Ectodermal cell (in vitro differentiated cells): ENCODE measurements around the gene SPTBN1.

Experiments used
- H3K27ac ChIP-seq: 2 replicates; pipeline ENCODE4 v1.7.0; 2013; ENCODE audit warnings: mild to moderate bottlenecking, low read depth, low read length; ENCODE audit not compliant: insufficient read depth, poor library complexity, severe bottlenecking
- H3K27me3 ChIP-seq: 2 replicates; pipeline ENCODE4 v1.7.0; 2013; ENCODE audit warnings: mild to moderate bottlenecking, low read length; ENCODE audit not compliant: insufficient read depth, control insufficient read depth, poor library complexity, severe bottlenecking
- H3K36me3 ChIP-seq: one replicate; pipeline ENCODE4 v1.7.0; 2013; ENCODE audit warnings: low read length; ENCODE audit not compliant: control insufficient read depth, insufficient read depth
- H3K4me1 ChIP-seq: one replicate; pipeline ENCODE4 v1.7.0; 2013; ENCODE audit warnings: low read length; ENCODE audit not compliant: control insufficient read depth, insufficient read depth
- H3K4me3 ChIP-seq: 2 replicates; pipeline ENCODE4 v1.7.0; 2013; ENCODE audit warnings: low read depth, low read length, control low read depth; ENCODE audit not compliant: insufficient read depth
- H3K9me3 ChIP-seq: 2 replicates; pipeline ENCODE4 v1.7.0; 2013; ENCODE audit warnings: mild to moderate bottlenecking, low read length, moderate library complexity; ENCODE audit not compliant: control insufficient read depth
- WGBS, 2 experiments: methylation state at CpG; one replicate each; pipeline ENCODE4 v1.1.7; 2013; ENCODE audit warnings: missing lambda C conversion rate in 2 of 2; 5-methylcytosine and 5-hydroxymethylcytosine counted together

Gene SPTBN1

GRCh38 chr2:54549430-54549829, 93.3 kb downstream of the SPTBN1 start:
- Histone ChIP-seq H3K27me3 (no peaks in the 10 kb centered on the region), H3K4me3 (no peak overlapping the region), H3K9me3 (no peaks in the 10 kb centered on the region), H3K36me3 (no peaks in the 10 kb centered on the region), H3K27ac (no peak overlapping the region), H3K4me1 (no peaks in the 10 kb centered on the region)
- 92% methylated on average over 3 of the region's 3 CpGs for WGBS, 2 experiments

GRCh38 chr2:54549917-54550518, 93.9 kb downstream of the SPTBN1 start:
- H3K9me3 ChIP-seq: no peaks in the 10 kb centered on the region
- H3K36me3 ChIP-seq: no peaks in the 10 kb centered on the region
- H3K27me3 ChIP-seq: no peaks in the 10 kb centered on the region
- H3K4me3 ChIP-seq: no peak overlapping the region
- 94 to 95% methylated on average over 4 of the region's 4 CpGs for WGBS, 2 experiments
- H3K4me1 ChIP-seq: no peaks in the 10 kb centered on the region
- H3K27ac ChIP-seq: no peak overlapping the region

GRCh38 chr2:54550547-54550946, 94.4 kb downstream of the SPTBN1 start:
- Histone ChIP-seq H3K27ac (no peak overlapping the region), H3K36me3 (no peaks in the 10 kb centered on the region), H3K4me1 (no peaks in the 10 kb centered on the region), H3K4me3 (no peak overlapping the region), H3K9me3 (no peaks in the 10 kb centered on the region), H3K27me3 (no peaks in the 10 kb centered on the region)
- WGBS, 2 experiments: 62 to 72% methylated on average over 2 of the region's 3 CpGs

GRCh38 chr2:54551123-54551756, 95.1 kb downstream of the SPTBN1 start:
- Histone ChIP-seq H3K4me3 (no peak overlapping the region), H3K9me3 (no peaks in the 10 kb centered on the region), H3K36me3 (no peaks in the 10 kb centered on the region), H3K27me3 (no peaks in the 10 kb centered on the region), H3K4me1 (no peaks in the 10 kb centered on the region), H3K27ac (no peak overlapping the region)
- WGBS, 2 experiments: 61 to 68% methylated on average over 4 of the region's 4 CpGs

- WGBS, 2 experiments: 92 to 97% methylated on average over 2 of the region's 2 CpGs
- no peaks in the 10 kb centered on the region for H3K27me3 ChIP-seq
- no peak overlapping the region for H3K4me3 ChIP-seq
- H3K36me3 ChIP-seq: no peaks in the 10 kb centered on the region
- H3K9me3 ChIP-seq: no peaks in the 10 kb centered on the region
- H3K4me1 ChIP-seq: peaks cover 6% of the 10 kb centered on the region
- H3K27ac ChIP-seq: no peak overlapping the region
Measured at GRCh38 chr2:54553075-54553474, 96.9 kb downstream of the SPTBN1 start.

- 93 to 94% methylated on average over 1 of the region's 1 CpG for WGBS, 2 experiments
- H3K27ac ChIP-seq: no peak overlapping the region
- H3K4me3 ChIP-seq: no peak overlapping the region
Measured at GRCh38 chr2:54553775-54554174, 97.6 kb downstream of the SPTBN1 start.

GRCh38 chr2:54555318-54555837, 99.3 kb downstream of the SPTBN1 start:
- Histone ChIP-seq H3K36me3 (no peaks in the 10 kb centered on the region), H3K4me3 (no peak overlapping the region), H3K9me3 (no peaks in the 10 kb centered on the region), H3K27ac (no peak overlapping the region), H3K4me1 (peaks cover 6% of the 10 kb centered on the region), H3K27me3 (no peaks in the 10 kb centered on the region)
- 90 to 91% methylated on average over 3 of the region's 3 CpGs for WGBS, 2 experiments

More at GRCh38 chr2:54553775-54554174, 97.6 kb downstream of the SPTBN1 start:
- peaks cover 6% of the 10 kb centered on the region for H3K4me1 ChIP-seq
- H3K9me3 ChIP-seq: no peaks in the 10 kb centered on the region
- no peaks in the 10 kb centered on the region for H3K36me3 ChIP-seq
- H3K27me3 ChIP-seq: no peaks in the 10 kb centered on the region

- Histone ChIP-seq H3K9me3 (no peaks in the 10 kb centered on the region), H3K27ac (no peak overlapping the region), H3K27me3 (no peaks in the 10 kb centered on the region), H3K4me1 (peaks cover 6% of the 10 kb centered on the region), H3K4me3 (no peak overlapping the region), H3K36me3 (no peaks in the 10 kb centered on the region)
- WGBS, 2 experiments: 93 to 100% methylated on average over 1 to 2 of the region's 2 CpGs
Measured at GRCh38 chr2:54556621-54557121, 100.5 kb downstream of the SPTBN1 start.

- Histone ChIP-seq H3K27ac (peak overlapping the region; percentile 87), H3K27me3 (no peaks in the 10 kb centered on the region)
Measured at GRCh38 chr2:54557211-54557600, 101.1 kb downstream of the SPTBN1 start.

GRCh38 chr2:54557601-54558187, 101.6 kb downstream of the SPTBN1 start:
- H3K4me3 ChIP-seq: peak overlapping the region; percentile 80
- H3K4me1 ChIP-seq: peaks cover 6% of the 10 kb centered on the region
- peak overlapping the region; percentile 87 for H3K27ac ChIP-seq
- no peaks in the 10 kb centered on the region for H3K36me3 ChIP-seq
- no peaks in the 10 kb centered on the region for H3K9me3 ChIP-seq
- 1 to 2% methylated on average over 48 of the region's 48 CpGs for WGBS, 2 experiments
- H3K27me3 ChIP-seq: no peaks in the 10 kb centered on the region

More at GRCh38 chr2:54557211-54557600, 101.1 kb downstream of the SPTBN1 start:
- Histone ChIP-seq H3K36me3 (no peaks in the 10 kb centered on the region), H3K9me3 (no peaks in the 10 kb centered on the region), H3K4me3 (peak overlapping the region; percentile 80), H3K4me1 (peaks cover 6% of the 10 kb centered on the region)
- WGBS, 2 experiments: 74 to 81% methylated on average over 1 of the region's 1 CpG
